ENCODE data around the gene DEGS2. TPM values are rescaled to one million over a fixed set of nuclear protein-coding genes. Genes with fewer than 3 reads are reported as not detected.

DEGS2 gene
- total and polyA plus RNA-seq, 12 donors, result 0.04 to 0.20 (median 0.10) TPM; not detected in 7

GRCh38 chr14:100122481-100123223 lies 36.8 kb downstream of the DEGS2 start:
- peak in 2 of 8 donors; percentile 23 to 31 for ATAC-seq
- peak in 5 of 9 donors; percentile 7 to 33 (median 29) for TF ChIP-seq CTCF (IDR thresholded peaks at IDR 0.05)
- Histone ChIP-seq H3K27me3 (no peaks in the 10 kb centered on the region), H3K36me3 (peaks cover 0 to 69% (median 0%) of the 10 kb centered on the region in 9 donors), H3K4me3 (no peak overlapping the region), H3K4me1 (peaks cover 0 to 8% (median 0%) of the 10 kb centered on the region in 9 donors), H3K27ac (no peak overlapping the region), H3K9me3 (no peaks in the 10 kb centered on the region)
- WGBS, 2 donors, result 83 to 84% methylated on average over 8 of the region's 8 CpGs
- no peak for DNase-seq
- intact Hi-C loops (cut with DNase I), result loop anchor here in 1 of 10 donors (10.0 kb wide), 1 partner anchor 72 kb away; no protein-coding TSS in a partner anchor

- Histone ChIP-seq H3K9me3 (no peaks in the 10 kb centered on the region), H3K4me3 (no peak overlapping the region), H3K27ac (no peak overlapping the region), H3K27me3 (no peaks in the 10 kb centered on the region), H3K4me1 (peaks cover 0 to 7% (median 0%) of the 10 kb centered on the region in 9 donors), H3K36me3 (peaks cover 0 to 69% (median 0%) of the 10 kb centered on the region in 9 donors)
- 92 to 94% methylated on average over 14 of the region's 14 CpGs for WGBS, 2 donors
- ATAC-seq (no peak), DNase-seq (no peak)
- intact Hi-C loops (cut with DNase I), result loop anchor here in 1 of 10 donors (10.0 kb wide), 1 partner anchor 73 kb away; no protein-coding TSS in a partner anchor
- TF ChIP-seq CTCF (IDR thresholded peaks at IDR 0.05), result no peak
These were observed 37.6 kb downstream of the DEGS2 start for GRCh38 chr14:100121643-100122480.

- Histone ChIP-seq H3K27me3 (no peaks in the 10 kb centered on the region), H3K4me1 (peaks cover 0 to 7% (median 0%) of the 10 kb centered on the region in 9 donors), H3K9me3 (no peaks in the 10 kb centered on the region), H3K4me3 (no peak overlapping the region), H3K36me3 (peaks cover 0 to 64% (median 0%) of the 10 kb centered on the region in 9 donors), H3K27ac (no peak overlapping the region)
- TF ChIP-seq CTCF (IDR thresholded peaks at IDR 0.05), result no peak
- intact Hi-C loops (cut with DNase I), result loop anchor here in 1 of 10 donors (10.0 kb wide), 1 partner anchor 74 kb away; no protein-coding TSS in a partner anchor
- WGBS, 2 donors, result 94 to 96% methylated on average over 18 of the region's 18 CpGs
- no peak for DNase-seq
- ATAC-seq, result no peak
These were observed 38.7 kb downstream of the DEGS2 start for GRCh38 chr14:100120522-100121269.

GRCh38 chr14:100119251-100119650 lies 40.2 kb downstream of the DEGS2 start:
- no peak for TF ChIP-seq CTCF (IDR thresholded peaks at IDR 0.05)
- 93 to 96% methylated on average over 8 of the region's 8 CpGs for WGBS, 2 donors

More at GRCh38 chr14:100119251-100119650, 40.2 kb downstream of the DEGS2 start:
- intact Hi-C loops (cut with DNase I), result no loop called here
- DNase-seq, result no peak
- H3K27me3 ChIP-seq, result no peaks in the 10 kb centered on the region
- no peak for ATAC-seq
- no peaks in the 10 kb centered on the region for H3K9me3 ChIP-seq
- peaks cover 0 to 64% (median 0%) of the 10 kb centered on the region in 9 donors for H3K36me3 ChIP-seq
- no peak overlapping the region for H3K4me3 ChIP-seq
- H3K4me1 ChIP-seq, result peaks cover 0 to 7% (median 0%) of the 10 kb centered on the region in 9 donors
- no peak overlapping the region for H3K27ac ChIP-seq
